Prostate gland (tissue), 2 donors: ENCODE data around the gene ACKR3. TPM values are rescaled to one million over a fixed set of nuclear protein-coding genes. Genes with fewer than 3 reads are reported as not detected.

Experiments used
- DNase-seq: peaks from one replicate; pipeline ENCODE4 v3.0.0-alpha.2; 2019; ENCODE audit warnings: low spot score
- H3K27ac ChIP-seq, 2 donors: fragments of 200-600 bp; sonication (generic); 2 replicates each; pipeline ENCODE4 v1.5.1; 2017 to 2019
- H3K27me3 ChIP-seq: fragments of 200-600 bp; sonication (generic); replicated peaks from 2 replicates; pipeline ENCODE4 v1.5.1; 2019; ENCODE audit not compliant: insufficient read depth
- H3K36me3 ChIP-seq, 2 donors: fragments of 200-600 bp; sonication (generic); 1 replicate in 1 of 2; 2 replicates in 1 of 2; pipeline versions ENCODE4 v1.5.1 to v1.8.1; 2017 to 2019
- H3K4me1 ChIP-seq: fragments of 200-600 bp; sonication (generic); replicated peaks from 2 replicates; pipeline ENCODE4 v1.5.1; 2019
- H3K4me3 ChIP-seq, 2 donors: fragments of 200-600 bp; sonication (generic); 2 replicates each; pipeline ENCODE4 v1.5.1; 2017 to 2019
- H3K9me3 ChIP-seq: fragments of 200-600 bp; sonication (generic); 2 replicates; pipeline ENCODE4 v1.5.1; 2017
- POLR2A ChIP-seq: fragments of 450-650 bp; IDR thresholded peaks from one replicate; pipeline ENCODE4 v1.6.1; 2016; ENCODE audit warnings: antibody characterized with exemption, mild to moderate bottlenecking
- POLR2AphosphoS5 ChIP-seq: sonication (generic); formaldehyde crosslinking; IDR thresholded peaks from one replicate; pipeline ENCODE4 v1.6.1; 2017; ENCODE audit warnings: antibody characterized with exemption
- WGBS: methylation state at CpG from one replicate; pipeline ENCODE4 v1.1.5; 2018; 5-methylcytosine and 5-hydroxymethylcytosine counted together
- intact Hi-C: fragments of 100-400 bp; cut with DNase I; formaldehyde crosslinking; loops from one replicate; pipeline ENCODE4 v1.14.2; 2022
- total RNA-seq, 2 donors: library from RNA; depleted of rRNA; stranded (reverse); fragments of >200 nt; gene quantifications; one replicate each; pipeline ENCODE4 v1.1.0, GENCODE V29; 2016
- TF ChIP-seq, protein P1 (sequence below), 4 experiments: fragments of 200-600 bp in 2 of 4; fragments of 450-650 bp in 2 of 4; sonication (generic) in 2 of 4; IDR thresholded peaks; 1 replicate in 3 of 4; 2 replicates in 1 of 4; pipeline ENCODE4 v1.5.1; 2016 to 2019; ENCODE audit warnings: antibody characterized with exemption in 4 of 4, mild to moderate bottlenecking in 2 of 4, moderate library complexity in 2 of 4

ACKR3 gene
- total RNA-seq, 2 donors from 2014 or later: 2.1 to 19.2 TPM

- no peaks in the 10 kb centered on the region for H3K4me1 ChIP-seq
- peaks cover 2% of the 10 kb centered on the region for H3K27me3 ChIP-seq
- WGBS: 22% methylated on average over 49 of the region's 49 CpGs
- peak overlapping the region; percentile 21 to 22 for H3K4me3 ChIP-seq
- no peak for DNase-seq
- H3K36me3 ChIP-seq: no peaks in the 10 kb centered on the region
- no peak for TF ChIP-seq POLR2AphosphoS5
- TF ChIP-seq, protein P1, sequence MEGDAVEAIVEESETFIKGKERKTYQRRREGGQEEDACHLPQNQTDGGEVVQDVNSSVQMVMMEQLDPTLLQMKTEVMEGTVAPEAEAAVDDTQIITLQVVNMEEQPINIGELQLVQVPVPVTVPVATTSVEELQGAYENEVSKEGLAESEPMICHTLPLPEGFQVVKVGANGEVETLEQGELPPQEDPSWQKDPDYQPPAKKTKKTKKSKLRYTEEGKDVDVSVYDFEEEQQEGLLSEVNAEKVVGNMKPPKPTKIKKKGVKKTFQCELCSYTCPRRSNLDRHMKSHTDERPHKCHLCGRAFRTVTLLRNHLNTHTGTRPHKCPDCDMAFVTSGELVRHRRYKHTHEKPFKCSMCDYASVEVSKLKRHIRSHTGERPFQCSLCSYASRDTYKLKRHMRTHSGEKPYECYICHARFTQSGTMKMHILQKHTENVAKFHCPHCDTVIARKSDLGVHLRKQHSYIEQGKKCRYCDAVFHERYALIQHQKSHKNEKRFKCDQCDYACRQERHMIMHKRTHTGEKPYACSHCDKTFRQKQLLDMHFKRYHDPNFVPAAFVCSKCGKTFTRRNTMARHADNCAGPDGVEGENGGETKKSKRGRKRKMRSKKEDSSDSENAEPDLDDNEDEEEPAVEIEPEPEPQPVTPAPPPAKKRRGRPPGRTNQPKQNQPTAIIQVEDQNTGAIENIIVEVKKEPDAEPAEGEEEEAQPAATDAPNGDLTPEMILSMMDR (IDR thresholded peaks at IDR 0.05): no peak
- TF ChIP-seq POLR2A: no peak
- no peaks in the 10 kb centered on the region for H3K9me3 ChIP-seq
- intact Hi-C loops: loop anchor here (5.0 kb wide), 2 partner anchors 56 to 459 kb away; no protein-coding TSS in a partner anchor
- H3K27ac ChIP-seq: peak overlapping the region; percentile 54 to 67
Measured at GRCh38 chr2:236568068-236568921, 1.3 kb upstream of the ACKR3 start.

DNA sequence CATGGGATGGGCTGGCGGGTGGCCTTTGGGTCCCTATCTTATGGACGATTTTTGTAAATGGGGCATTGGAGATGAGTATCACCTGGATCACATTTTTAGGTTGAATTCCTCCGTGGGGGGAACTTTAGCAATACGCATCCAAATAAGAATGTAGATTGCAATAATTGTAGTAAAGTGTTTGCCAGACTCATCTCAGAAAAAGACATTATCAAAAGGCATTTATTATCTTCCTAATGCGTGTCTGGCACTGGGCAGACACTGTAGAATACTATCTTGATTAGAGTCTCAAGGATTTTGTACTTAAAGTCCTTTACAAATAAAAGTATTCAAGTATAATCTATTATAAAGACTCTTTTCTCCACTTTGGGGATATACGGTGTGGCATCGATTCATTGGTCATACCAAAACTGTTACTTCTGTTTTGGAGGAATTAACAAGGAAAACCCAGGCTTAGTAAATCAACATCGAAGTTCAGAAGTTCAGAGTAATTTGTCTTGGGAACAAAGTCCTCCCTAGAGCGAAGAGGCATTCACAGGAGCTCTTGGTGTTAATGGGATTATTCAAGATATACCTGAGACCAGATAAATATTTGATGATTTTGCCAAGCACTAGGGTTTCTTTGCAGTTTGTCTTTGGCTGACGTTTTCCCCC lies 578 bp upstream of the ACKR3 start:
- 32% methylated on average over 10 of the region's 10 CpGs for WGBS
- DNase-seq: no peak
- TF ChIP-seq, protein P1 (IDR thresholded peaks at IDR 0.05): no peak
- TF ChIP-seq POLR2AphosphoS5: no peak
- TF ChIP-seq POLR2A: no peak
- Histone ChIP-seq H3K27ac (peak overlapping the region; percentile 36 to 67), H3K36me3 (no peaks in the 10 kb centered on the region), H3K9me3 (no peaks in the 10 kb centered on the region), H3K4me1 (no peaks in the 10 kb centered on the region), H3K27me3 (peaks cover 2% of the 10 kb centered on the region), H3K4me3 (no peak overlapping the region)
- intact Hi-C loops: loop anchor here (5.0 kb wide), 2 partner anchors 57 to 458 kb away; no protein-coding TSS in a partner anchor

DNA sequence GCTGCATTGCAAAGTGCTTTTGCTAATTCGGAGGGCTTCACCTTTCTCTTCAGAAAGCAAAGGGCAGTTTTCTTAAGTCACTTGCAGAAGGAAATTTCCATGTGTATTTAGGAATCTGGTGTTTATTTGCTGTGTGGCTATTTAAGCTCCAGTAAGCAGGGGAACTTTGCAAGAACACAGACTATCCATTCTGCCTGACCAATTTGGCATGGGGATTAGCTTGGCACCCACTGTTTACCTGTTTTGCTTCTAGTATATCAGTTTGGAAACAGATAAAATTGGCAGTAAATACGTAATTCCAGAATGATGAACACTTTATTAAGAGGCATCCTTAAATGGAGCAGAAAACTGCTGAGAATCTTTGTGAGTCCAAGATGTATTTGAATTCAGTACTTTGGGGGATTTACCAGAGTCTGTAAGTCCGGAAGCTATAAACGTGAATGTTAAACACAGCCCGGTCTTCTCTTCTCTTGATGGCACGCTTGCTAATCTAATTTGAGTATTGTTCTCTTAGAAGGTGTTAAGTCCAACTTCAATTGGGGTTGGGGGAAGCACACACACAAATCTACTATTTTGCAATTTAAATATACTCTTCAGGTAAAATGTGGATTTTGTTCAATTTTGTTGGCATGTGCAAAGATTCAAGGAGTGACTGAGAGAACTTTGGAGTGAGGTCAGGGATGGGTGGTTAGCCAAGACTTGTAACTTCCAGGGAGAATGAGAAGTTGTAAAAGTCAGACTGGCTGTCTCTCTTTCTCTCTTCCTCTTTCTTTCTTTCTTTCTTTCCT lies 650 bp downstream of the ACKR3 start:
- peak overlapping the region in 1 of 2 donors; percentile 17 for H3K27ac ChIP-seq
- DNase-seq: no peak
- intact Hi-C loops: loop anchor here (5.0 to 10.0 kb wide), 3 partner anchors 92 to 218 kb away; no protein-coding TSS in a partner anchor

DNA sequence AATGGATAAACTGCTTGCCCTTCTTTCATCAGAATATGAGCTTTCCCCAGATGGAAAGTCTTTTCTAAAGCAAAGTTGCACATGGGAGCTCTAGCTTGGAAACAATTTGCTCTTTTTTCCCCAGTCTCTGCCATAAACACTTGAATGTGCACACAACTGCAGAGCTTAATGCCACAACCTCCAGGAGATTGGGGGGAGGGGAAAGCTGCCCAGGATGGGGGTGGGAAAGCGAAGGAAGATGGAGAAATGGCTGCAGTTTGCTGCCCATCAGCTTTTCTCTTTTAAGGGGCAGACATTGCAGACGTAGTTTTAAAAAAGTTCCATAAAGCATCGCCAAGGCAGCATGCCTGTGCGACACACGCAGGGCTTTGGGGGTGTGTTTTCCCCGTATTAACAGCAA lies 1.5 kb downstream of the ACKR3 start:
- WGBS: 66% methylated on average over 6 of the region's 6 CpGs
- no peaks in the 10 kb centered on the region for H3K36me3 ChIP-seq
- no peaks in the 10 kb centered on the region for H3K4me1 ChIP-seq
- DNase-seq: no peak
- intact Hi-C loops: loop anchor here (5.0 to 10.0 kb wide), 3 partner anchors 91 to 219 kb away; no protein-coding TSS in a partner anchor
- H3K27me3 ChIP-seq: peaks cover 2% of the 10 kb centered on the region
- H3K9me3 ChIP-seq: no peaks in the 10 kb centered on the region
- no peak overlapping the region for H3K4me3 ChIP-seq
- no peak overlapping the region for H3K27ac ChIP-seq
- TF ChIP-seq POLR2A (no peak), POLR2AphosphoS5 (no peak)
- TF ChIP-seq, protein P1 (IDR thresholded peaks at IDR 0.05): no peak

More for the DNA sequence above, 650 bp downstream of the ACKR3 start:
- WGBS: 34% methylated on average over 6 of the region's 6 CpGs
- no peaks in the 10 kb centered on the region for H3K9me3 ChIP-seq
- H3K4me3 ChIP-seq: peak overlapping the region; percentile 4 to 28
- no peaks in the 10 kb centered on the region for H3K36me3 ChIP-seq
- TF ChIP-seq, protein P1 (IDR thresholded peaks at IDR 0.05): no peak
- TF ChIP-seq POLR2AphosphoS5 (no peak), POLR2A (no peak)
- H3K27me3 ChIP-seq: peaks cover 2% of the 10 kb centered on the region
- no peaks in the 10 kb centered on the region for H3K4me1 ChIP-seq
